HG03354 (cell line): ENCODE results near the gene ADAMTS13.
"Not testable (repeated sequence)": the region's sequence is repeated elsewhere in the genome, so short reads cannot be mapped to it uniquely, and the experiment has no call there.

Experiments
- ATAC-seq: cut with Tn5 transposase; IDR thresholded peaks from one replicate; pipeline ENCODE4 v1.9.1; 2021; ENCODE audit warnings: mild to moderate bottlenecking; ENCODE audit not compliant: unreplicated experiment, poor library complexity, severe bottlenecking

Gene ADAMTS13

DNA sequence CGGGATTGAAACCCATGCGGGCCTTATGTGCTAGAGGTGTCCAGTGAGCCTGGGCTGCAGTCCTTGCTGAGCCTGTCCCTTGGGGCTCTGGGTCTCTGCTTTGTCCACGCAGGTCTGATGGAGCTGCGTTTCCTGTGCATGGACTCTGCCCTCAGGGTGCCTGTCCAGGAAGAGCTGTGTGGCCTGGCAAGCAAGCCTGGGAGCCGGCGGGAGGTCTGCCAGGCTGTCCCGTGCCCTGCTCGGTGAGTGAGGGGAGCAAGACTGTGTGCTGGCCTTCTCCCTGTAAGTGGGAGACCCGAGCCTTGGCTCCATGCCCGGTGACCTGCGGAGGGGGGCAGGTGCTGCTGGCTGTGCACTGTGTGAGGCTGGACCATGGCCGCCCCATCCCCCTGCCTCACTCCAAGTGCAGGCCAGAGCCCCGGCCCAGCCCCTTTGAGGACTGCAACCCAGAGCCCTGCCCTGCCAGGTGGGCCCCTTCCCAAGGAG is 26.4 kb downstream of the ADAMTS13 start:
- no peak for ATAC-seq

DNA sequence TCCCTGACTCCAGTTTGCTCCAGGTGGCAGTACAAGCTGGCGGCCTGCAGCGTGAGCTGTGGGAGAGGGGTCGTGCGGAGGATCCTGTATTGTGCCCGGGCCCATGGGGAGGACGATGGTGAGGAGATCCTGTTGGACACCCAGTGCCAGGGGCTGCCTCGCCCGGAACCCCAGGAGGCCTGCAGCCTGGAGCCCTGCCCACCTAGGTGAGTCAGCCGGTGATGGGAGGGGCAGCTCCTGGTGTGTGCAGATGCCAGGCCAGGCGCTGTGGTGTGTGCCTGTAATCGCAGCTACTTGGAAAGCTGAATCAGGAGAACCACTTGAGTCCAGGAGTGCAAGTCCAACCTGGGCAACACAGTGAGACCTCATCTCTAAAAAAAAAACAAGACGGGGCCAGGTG is 27.6 kb downstream of the ADAMTS13 start:
- ATAC-seq = no peak

DNA sequence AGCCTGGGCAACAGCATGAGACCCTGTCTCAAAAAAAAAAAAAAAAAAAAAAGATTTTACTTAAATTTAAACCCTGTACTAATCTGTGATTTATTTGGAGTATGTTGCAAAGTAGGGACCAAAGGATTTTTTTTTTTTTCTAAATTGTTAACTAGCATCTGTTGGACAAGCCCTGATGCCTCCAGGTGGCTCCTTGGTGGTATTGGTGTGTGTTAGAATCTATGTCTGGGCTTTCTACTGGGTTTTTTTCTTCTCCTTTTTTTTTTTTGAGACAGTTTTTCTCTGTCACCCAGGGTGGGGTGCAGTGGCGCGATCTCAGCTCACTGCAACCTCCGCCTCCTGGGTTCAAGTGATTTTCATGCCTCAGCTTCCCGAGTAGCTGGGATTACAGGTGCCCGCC is 29.7 kb downstream of the ADAMTS13 start:
- ATAC-seq = not testable (repeated sequence)

DNA sequence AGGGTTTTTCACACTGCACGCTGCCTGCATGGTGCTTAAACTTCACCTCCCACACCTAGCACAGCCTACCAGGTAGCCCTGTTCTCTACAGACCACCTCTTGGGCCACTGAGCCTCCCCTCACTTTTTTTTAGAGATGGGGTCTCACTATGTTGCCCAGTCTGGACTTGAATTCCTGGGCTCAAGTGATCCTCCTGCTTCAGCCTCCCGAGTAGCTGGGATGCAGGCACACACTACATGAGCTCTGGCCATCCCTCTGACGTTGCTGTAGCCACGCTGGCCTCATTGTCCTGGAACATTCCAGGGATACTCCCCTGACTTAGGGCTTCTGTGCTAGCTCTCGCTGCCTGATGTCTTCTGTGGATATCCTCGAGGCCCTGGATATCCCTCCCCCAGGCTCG is 30.4 kb downstream of the ADAMTS13 start:
- ATAC-seq = no peak

DNA sequence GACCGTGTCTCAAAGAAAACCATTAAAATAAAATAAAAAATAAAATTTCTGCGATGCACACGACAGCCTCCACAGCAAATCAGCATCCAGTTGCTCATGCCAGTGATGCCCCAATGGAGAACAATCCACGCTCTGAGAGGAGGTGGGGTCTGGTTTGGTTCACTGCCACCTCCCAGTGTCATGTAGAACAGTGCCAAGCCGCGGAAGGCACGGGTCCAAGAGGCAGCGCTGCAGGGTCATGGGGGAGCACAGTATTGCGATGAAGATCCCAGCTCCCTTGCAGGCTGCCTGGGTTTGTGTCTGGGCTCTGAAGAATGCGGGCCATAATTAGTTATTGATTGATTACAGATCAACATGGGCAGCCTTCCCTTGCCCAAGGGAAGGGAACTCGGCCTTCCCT is 31.5 kb downstream of the ADAMTS13 start:
- ATAC-seq = no peak

DNA sequence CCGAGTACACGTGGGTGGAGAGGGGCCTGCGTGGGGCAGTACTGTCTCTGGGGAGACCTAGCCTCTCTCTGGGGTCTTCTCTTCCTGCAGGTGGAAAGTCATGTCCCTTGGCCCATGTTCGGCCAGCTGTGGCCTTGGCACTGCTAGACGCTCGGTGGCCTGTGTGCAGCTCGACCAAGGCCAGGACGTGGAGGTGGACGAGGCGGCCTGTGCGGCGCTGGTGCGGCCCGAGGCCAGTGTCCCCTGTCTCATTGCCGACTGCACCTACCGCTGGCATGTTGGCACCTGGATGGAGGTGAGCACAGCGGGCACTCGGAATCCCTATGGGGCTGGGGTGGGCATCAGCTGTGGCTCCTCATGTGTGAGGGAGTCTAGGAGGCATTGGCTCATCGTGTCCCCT is 32.2 kb downstream of the ADAMTS13 start:
- no peak for ATAC-seq

DNA sequence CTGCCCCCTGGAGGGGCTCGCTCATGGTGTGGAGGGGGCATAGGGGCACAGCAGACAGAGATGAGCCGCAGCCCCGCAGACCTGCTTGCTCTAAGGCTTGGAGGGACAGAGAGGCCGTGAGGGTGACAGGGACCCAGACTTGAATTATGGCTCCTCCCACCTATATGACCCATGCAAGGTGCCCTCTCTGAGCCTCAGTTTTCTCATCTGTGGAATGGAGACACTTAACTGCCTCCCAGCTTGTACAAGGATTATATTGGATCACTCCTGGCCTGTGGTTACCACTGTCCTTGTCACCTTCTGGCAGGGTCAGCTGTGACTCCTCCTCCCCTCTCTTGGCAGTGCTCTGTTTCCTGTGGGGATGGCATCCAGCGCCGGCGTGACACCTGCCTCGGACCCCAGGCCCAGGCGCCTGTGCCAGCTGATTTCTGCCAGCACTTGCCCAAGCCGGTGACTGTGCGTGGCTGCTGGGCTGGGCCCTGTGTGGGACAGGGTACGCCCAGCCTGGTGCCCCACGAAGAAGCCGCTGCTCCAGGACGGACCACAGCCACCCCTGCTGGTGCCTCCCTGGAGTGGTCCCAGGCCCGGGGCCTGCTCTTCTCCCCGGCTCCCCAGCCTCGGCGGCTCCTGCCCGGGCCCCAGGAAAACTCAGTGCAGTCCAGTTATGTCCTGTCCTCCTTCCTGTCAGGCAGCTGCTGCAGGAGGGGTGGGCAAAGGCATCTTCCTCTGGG is 32.9 kb downstream of the ADAMTS13 start:
- no peak for ATAC-seq

DNA sequence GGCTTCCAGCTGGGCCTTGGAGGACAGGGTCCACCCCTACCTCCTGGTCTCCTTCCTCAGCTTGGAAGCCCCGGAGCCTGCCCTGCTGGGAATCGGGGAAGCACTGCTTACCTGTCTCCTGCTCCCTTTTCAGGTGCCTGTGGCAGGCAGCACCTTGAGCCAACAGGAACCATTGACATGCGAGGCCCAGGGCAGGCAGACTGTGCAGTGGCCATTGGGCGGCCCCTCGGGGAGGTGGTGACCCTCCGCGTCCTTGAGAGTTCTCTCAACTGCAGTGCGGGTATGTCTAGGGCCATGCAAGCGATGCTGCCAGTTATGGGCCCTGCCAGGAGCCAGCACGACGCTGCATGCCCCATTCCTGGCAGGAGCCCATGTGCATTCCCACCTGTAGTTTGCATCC is 33.8 kb downstream of the ADAMTS13 start:
- ATAC-seq = no peak

DNA sequence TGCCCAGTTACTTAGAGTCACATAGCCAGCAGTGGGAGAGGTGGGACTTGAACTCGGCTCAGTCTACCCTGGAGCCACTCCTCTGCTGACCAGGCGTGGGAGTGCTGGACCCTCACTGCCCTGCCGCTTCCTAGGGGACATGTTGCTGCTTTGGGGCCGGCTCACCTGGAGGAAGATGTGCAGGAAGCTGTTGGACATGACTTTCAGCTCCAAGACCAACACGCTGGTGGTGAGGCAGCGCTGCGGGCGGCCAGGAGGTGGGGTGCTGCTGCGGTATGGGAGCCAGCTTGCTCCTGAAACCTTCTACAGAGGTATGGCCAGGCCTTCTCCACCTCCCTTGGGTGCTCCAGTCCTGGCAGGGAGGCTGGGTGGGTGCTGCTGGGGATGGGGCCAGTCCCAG is 34.2 kb downstream of the ADAMTS13 start:
- no peak for ATAC-seq

DNA sequence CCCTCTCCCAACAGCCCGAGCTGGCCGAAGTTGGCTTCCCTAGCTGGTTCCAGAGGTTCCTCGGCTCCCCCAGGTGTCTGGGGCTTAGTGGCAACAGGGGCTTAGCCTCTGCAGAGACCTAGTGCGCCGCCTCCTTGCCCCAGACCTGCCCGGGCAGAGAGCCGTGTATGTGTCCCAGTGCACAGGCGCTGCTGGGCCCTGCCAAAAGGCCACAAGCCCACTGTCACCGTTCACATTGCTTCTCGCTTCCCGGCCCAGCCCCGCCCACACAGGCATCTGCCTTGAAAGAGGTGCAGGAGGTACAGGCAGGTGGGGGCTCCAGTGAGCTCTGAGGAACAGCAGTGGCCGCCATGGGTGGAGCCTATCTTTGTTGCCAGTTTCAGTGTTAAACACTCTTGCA is 35.1 kb downstream of the ADAMTS13 start:
- no peak for ATAC-seq

DNA sequence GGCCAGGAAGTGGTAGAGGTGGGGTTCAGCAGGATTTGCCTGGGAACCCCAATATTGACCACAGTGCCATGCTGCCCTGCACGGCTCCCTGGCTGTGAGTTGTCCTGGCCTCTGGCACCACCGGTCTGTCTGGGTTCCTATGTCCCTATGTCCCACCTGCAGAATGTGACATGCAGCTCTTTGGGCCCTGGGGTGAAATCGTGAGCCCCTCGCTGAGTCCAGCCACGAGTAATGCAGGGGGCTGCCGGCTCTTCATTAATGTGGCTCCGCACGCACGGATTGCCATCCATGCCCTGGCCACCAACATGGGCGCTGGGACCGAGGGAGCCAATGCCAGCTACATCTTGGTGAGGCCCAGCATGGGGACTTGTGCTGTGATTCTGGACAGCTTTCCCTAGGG is 35.6 kb downstream of the ADAMTS13 start:
- ATAC-seq = no peak

DNA sequence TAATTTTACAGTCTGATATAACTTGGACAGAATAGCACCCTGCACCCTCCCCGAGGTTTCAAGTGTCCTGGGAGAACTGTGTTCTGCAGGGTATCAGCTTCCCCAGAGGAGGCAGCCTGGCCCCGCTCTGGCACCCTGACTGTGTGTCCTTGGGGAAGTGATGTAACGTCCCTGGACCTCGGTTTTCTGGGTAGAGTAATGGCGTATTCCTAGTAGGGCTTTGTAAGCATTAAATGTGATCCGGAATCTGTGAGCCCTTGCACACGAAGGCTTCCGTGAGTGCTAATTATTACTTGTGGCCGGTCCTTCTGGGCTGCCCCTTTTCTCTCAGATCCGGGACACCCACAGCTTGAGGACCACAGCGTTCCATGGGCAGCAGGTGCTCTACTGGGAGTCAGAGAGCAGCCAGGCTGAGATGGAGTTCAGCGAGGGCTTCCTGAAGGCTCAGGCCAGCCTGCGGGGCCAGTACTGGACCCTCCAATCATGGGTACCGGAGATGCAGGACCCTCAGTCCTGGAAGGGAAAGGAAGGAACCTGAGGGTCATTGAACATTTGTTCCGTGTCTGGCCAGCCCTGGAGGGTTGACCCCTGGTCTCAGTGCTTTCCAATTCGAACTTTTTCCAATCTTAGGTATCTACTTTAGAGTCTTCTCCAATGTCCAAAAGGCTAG is 36.6 kb downstream of the ADAMTS13 start:
- no peak for ATAC-seq

DNA sequence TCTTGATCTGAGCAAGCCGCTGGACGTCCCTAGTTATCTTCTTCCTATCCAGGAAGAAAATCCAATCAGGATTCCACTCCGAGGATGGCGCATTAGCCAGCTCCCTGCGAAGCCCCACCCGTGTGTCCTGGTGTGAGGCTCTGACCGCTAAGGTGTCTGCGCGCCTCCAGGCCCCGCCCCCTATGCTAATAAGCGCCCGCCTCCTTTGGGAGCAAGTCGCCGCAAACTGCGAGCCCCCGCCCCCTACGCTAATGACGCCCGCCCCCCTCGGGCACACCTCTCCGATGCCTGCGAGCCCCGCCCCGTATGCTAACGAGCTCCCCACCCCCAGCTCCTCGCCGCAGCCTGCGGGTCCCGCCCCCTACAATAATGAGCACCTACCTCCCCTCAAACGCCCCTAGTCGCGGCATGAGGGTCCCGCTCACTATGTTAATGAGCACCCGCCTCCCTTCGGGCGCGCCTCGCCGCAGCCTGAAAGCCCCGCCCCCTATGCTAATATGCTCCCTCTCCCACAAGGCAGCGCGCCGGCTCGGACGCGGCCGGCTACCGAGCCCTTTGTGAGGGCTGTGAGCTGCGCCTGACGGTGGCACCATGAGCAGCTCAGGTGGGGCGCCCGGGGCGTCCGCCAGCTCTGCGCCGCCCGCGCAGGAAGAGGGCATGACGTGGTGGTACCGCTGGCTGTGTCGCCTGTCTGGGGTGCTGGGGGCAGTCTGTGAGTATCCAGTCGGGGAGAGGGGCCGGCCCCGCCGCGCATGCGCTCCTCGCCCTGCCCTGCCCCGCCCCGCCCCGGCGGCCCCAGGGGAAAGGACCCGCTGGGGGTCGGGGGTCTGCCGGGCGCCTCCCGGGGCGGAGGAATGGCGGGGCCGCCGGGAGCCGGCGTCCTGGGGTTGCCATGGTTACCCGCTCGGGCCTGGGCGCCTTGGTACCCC is 37.6 kb downstream of the ADAMTS13 start, which contains the start of gene CACFD1:
Gene CACFD1 (plus strand): TSS at position 503 of the 929 bp plus-strand sequence. CDS start 89 bp downstream, at position 592.
- peak; percentile 79 for ATAC-seq

DNA sequence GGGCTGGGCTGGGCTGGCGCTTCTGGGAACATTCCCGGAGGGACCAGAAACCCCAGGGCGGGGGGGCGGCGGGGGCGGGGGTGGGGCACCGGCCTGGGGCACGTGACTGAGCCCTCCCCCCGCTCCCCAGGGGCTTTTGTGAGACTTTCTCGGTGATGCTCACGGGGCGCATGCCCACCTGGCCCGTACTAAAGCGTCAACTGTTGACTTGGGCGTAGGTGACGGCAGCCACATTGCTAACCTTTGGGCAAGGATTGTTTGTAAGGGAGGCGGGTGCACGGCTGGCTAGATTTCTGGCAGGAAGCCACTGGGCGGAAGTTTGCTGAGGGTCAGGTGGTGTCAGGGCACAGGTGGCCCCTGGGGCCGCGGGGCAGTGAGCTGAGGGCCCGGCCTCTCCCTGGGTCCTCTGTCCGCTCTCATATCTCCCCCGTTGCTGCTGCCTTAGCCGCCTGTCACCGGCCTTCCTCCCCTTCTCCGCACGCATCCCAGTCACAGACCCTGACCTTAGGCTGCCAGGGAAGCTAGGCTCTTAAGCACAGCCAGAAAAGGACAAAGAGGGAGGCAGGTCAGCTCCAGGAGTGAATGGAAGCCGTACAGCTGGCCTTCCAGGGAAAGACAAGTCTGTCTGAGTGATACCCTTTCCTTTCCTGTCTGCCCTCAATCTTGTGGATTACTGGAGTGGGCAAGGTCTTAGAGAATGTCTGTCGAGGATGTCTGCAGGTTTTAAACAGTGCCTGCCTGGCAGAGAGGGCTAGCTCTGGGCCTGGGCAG is 38.4 kb downstream of the ADAMTS13 start:
- peak; percentile 44 for ATAC-seq

DNA sequence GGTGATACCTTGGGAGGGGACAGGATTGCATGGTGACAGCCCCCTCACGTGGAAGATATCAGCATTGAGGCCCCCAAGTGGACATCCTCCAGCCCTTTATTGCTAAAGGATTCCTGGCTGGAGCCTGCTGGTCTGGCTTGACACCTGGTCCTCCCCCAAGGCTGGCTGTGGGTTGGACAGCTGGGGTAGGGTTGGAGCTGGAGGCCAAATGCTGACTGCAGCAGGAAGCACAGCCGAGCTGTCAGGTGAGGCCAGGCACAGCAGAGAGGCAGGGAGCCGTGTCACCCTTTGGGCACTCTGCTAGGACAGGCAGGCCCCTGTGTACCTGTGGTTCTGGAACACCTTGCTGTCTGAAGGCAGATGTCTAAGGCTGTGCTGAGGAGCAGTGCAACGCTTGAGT is 39.8 kb downstream of the ADAMTS13 start:
- no peak for ATAC-seq

DNA sequence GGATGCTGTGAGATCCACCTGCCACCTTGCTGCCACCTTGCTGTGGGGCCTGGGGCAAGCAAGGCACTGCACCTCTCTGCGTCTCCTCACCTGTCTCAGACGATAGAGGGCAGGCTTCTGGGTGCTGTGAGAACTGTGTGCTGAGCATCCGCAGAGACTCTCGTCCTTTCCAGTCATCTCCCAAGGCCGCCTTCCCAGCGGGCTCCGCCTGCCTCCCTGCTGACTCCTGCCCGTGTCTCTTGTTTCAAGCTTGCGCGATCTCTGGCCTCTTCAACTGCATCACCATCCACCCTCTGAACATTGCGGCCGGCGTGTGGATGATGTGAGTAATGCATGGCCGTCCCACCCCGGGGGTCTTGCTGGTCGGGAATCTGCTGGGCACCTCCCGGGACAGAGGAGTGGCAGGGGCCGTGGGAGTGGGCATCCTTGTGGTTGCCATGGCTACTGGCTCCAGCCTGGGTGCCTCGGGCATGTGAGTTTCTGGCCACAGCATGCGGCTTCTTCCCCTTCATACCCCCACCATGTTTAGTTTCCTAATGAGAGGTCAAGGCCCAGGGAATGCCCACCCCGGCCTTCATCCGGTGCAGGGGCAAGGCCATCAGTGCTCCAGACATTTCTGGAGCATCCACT is 41.2 kb downstream of the ADAMTS13 start:
- ATAC-seq = no peak

DNA sequence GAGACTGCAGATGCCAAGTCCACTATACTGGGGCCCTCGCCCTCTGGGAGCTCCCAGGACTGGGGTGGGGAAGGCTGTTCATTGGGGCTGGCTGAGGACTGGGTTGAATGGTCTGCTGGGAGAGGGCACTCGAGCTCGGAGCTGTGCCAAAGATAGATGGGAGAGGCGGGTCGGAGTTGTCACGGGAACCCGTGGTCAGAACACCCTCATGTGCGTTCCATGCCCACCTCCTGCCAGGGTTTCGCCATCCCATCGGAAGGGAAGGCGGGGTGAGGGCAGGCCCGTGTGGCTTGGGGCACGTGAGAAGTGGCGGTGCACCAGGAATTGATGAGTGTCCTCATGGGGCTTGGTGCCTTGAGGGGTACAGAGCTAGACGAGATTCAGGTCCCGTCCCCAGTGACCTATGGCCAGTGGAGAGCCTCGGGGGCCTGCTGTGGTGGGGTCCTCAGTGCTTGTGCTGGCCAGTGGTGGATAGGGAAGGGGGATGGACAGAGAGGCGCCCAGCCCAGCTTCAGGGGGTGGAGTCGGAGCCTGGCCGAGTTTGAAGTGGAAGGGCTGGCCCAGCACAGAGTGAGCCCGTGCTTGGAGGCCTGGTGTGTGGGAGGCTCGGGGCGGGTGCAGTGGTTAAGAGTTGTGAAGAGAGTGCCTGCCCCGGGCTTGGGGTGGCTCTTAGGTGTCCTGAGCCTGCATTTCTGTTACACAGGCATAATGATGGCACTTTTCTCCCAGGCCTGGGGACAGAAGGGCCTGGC is 41.9 kb downstream of the ADAMTS13 start:
- no peak for ATAC-seq

DNA sequence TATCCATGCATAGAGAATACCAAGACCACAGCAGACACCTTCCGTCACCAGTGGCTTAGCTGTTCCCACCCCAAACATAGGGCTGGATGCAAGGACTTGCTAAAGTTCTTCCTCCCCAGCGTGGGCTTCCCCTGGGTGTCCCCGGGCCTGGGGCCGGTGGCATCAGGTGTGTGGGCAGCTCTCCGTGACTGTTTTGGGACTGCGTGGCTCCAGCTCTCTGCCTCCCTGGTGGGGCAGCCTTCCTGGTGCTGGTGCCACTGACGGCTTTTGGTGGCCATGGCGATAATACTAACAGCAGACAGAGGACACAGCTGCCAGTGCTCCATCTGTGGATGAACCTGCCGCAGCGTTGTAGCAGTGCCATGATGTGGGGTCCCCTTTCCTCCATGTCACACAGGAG is 42.5 kb downstream of the ADAMTS13 start:
- no peak for ATAC-seq
